ENCODE results near the gene GLMP. TPM values are rescaled to one million over a fixed set of nuclear protein-coding genes. Genes with fewer than 3 reads are reported as not detected.

The GLMP gene
- total RNA-seq, 4 donors from 2014 or later = 30.8 to 45.9 (median 42.1) TPM

- H3K36me3 ChIP-seq = peaks cover 6 to 100% (median 44%) of the 10 kb centered on the region in 3 donors
These were observed 25.2 kb downstream of the GLMP start for GRCh38 chr1:156270314-156270713.

GRCh38 chr1:156268336-156268735 is 27.1 kb downstream of the GLMP start:
- no peak for DNase-seq (ENCODE audit: low spot score in 2 of 2)
- H3K27ac ChIP-seq = no peak overlapping the region
- TF ChIP-seq CTCF (IDR thresholded peaks at IDR 0.05) (no peak), EP300 (IDR thresholded peaks at IDR 0.05) (no peak), POLR2A (IDR thresholded peaks at IDR 0.05) (no peak)
- no peaks in the 10 kb centered on the region for H3K9me3 ChIP-seq
- WGBS, 2 donors = 86 to 92% methylated on average over 4 of the region's 4 CpGs
- peaks cover 6 to 100% (median 43%) of the 10 kb centered on the region in 3 donors for H3K36me3 ChIP-seq
- H3K4me3 ChIP-seq = no peak overlapping the region
- H3K27me3 ChIP-seq = no peaks in the 10 kb centered on the region
- H3K4me1 ChIP-seq = no peaks in the 10 kb centered on the region

More at GRCh38 chr1:156270314-156270713, 25.2 kb downstream of the GLMP start:
- TF ChIP-seq POLR2A (IDR thresholded peaks at IDR 0.05) (no peak), EP300 (IDR thresholded peaks at IDR 0.05) (no peak), CTCF (IDR thresholded peaks at IDR 0.05) (no peak)
- WGBS, 2 donors = 87 to 97% methylated on average over 3 of the region's 3 CpGs
- Histone ChIP-seq H3K4me3 (no peak overlapping the region), H3K9me3 (no peaks in the 10 kb centered on the region), H3K27ac (no peak overlapping the region), H3K4me1 (no peaks in the 10 kb centered on the region), H3K27me3 (no peaks in the 10 kb centered on the region)
- no peak for DNase-seq (ENCODE audit: low spot score in 2 of 2)

GRCh38 chr1:156266051-156266450 is 29.4 kb downstream of the GLMP start:
- H3K27ac ChIP-seq = no peak overlapping the region
- no peak for DNase-seq (ENCODE audit: low spot score in 2 of 2)
- no peaks in the 10 kb centered on the region for H3K27me3 ChIP-seq
- whole genome bisulfite sequencing, 2 donors = 89% methylated on average over 13 of the region's 13 CpGs
- H3K4me1 ChIP-seq = peaks cover 0 to 8% (median 0%) of the 10 kb centered on the region in 4 donors
- TF ChIP-seq POLR2A (IDR thresholded peaks at IDR 0.05) (no peak), EP300 (IDR thresholded peaks at IDR 0.05) (no peak), CTCF (IDR thresholded peaks at IDR 0.05) (no peak)
- H3K9me3 ChIP-seq = no peaks in the 10 kb centered on the region
- H3K36me3 ChIP-seq = peaks cover 4 to 100% (median 34%) of the 10 kb centered on the region in 3 donors
- no peak overlapping the region for H3K4me3 ChIP-seq

GRCh38 chr1:156263288-156263655 is 32.2 kb downstream of the GLMP start:
- Histone ChIP-seq H3K36me3 (peaks cover 10 to 100% (median 53%) of the 10 kb centered on the region in 3 donors), H3K27me3 (no peaks in the 10 kb centered on the region), H3K27ac (no peak overlapping the region), H3K4me1 (peaks cover 0 to 15% (median 0%) of the 10 kb centered on the region in 4 donors), H3K9me3 (no peaks in the 10 kb centered on the region), H3K4me3 (no peak overlapping the region)
- TF ChIP-seq CTCF (IDR thresholded peaks at IDR 0.05) = no peak
- no peak for TF ChIP-seq POLR2A (IDR thresholded peaks at IDR 0.05)
- TF ChIP-seq EP300 (IDR thresholded peaks at IDR 0.05) = no peak
- DNase-seq (ENCODE audit: low spot score in 2 of 2) = no peak
- WGBS, 2 donors = 93 to 94% methylated on average over 9 of the region's 9 CpGs

- Histone ChIP-seq H3K36me3 (peaks cover 10 to 100% (median 57%) of the 10 kb centered on the region in 3 donors), H3K4me1 (peaks cover 0 to 15% (median 0%) of the 10 kb centered on the region in 4 donors), H3K27ac (no peak overlapping the region), H3K9me3 (no peaks in the 10 kb centered on the region), H3K4me3 (no peak overlapping the region), H3K27me3 (no peaks in the 10 kb centered on the region)
- TF ChIP-seq POLR2A (IDR thresholded peaks at IDR 0.05) (no peak), EP300 (IDR thresholded peaks at IDR 0.05) (no peak), CTCF (IDR thresholded peaks at IDR 0.05) (no peak)
- WGBS, 2 donors = 78 to 80% methylated on average over 9 of the region's 9 CpGs
- no peak for DNase-seq (ENCODE audit: low spot score in 2 of 2)
These were observed 32.8 kb downstream of the GLMP start for GRCh38 chr1:156262461-156263287.

All from tibial nerve (tissue), 4 donors.